Measurements from ENCODE around the gene ANKRD65.

- TF ChIP-seq CTCF (IDR thresholded peaks at IDR 0.05; ENCODE audit: insufficient read depth, low read depth, low read length) (no peak), EZH2 (IDR thresholded peaks at IDR 0.05; ENCODE audit: insufficient read depth, low read length) (no peak)
Measured at GRCh38 chr1:1463312-1463711, 42.2 kb upstream of the ANKRD65 start.

All from astrocyte (in vitro differentiated cells and primary cell).